GM12878 (cell line): Measurements from ENCODE around the gene HCK. TPM values are rescaled to one million over a fixed set of nuclear protein-coding genes. Genes with fewer than 3 reads are reported as not detected.

Experiments used
- BACH1 ChIP-seq: fragments of 450-650 bp; IDR thresholded peaks from 2 replicates; pipeline ENCODE4 v1.6.1; 2017; ENCODE audit warnings: mild to moderate bottlenecking, borderline replicate concordance
- BCLAF1 ChIP-seq: fragments of 450-650 bp; IDR thresholded peaks from 2 replicates; pipeline ENCODE4 v1.6.1; 2017; ENCODE audit warnings: antibody characterized with exemption, mild to moderate bottlenecking, moderate library complexity
- CBFB ChIP-seq: IDR thresholded peaks from 2 replicates; pipeline ENCODE4 v1.6.1; 2016; ENCODE audit warnings: antibody characterized with exemption, low read depth
- E2F8 ChIP-seq: fragments of 450-650 bp; IDR thresholded peaks from 2 replicates; pipeline ENCODE4 v1.6.1; 2018; ENCODE audit warnings: mild to moderate bottlenecking, low read depth, moderate library complexity; ENCODE audit not compliant: partially characterized antibody
- GABPA ChIP-seq: IDR thresholded peaks from 2 replicates; pipeline ENCODE4 v1.6.1; 2014; ENCODE audit warnings: antibody characterized with exemption, low read depth, mild to moderate bottlenecking, inconsistent platforms
- IKZF2 ChIP-seq, 2 experiments: fragments of 450-650 bp; IDR thresholded peaks; 2 replicates each; pipeline ENCODE4 v1.6.1; 2017; ENCODE audit warnings: mild to moderate bottlenecking in 2 of 2, moderate library complexity in 2 of 2
- LARP7 ChIP-seq: fragments of 450-650 bp; IDR thresholded peaks from 2 replicates; pipeline ENCODE4 v1.6.1; 2017; ENCODE audit warnings: mild to moderate bottlenecking
- MLLT1 ChIP-seq: fragments of 450-650 bp; IDR thresholded peaks from 2 replicates; pipeline ENCODE4 v1.6.1; 2016; ENCODE audit warnings: mild to moderate bottlenecking
- MTA2 ChIP-seq: fragments of 450-650 bp; IDR thresholded peaks from 2 replicates; pipeline ENCODE4 v1.6.1; 2016; ENCODE audit warnings: low read depth, mild to moderate bottlenecking, moderate library complexity
- NR2C2 ChIP-seq: IDR thresholded peaks from 2 replicates; pipeline ENCODE4 v1.6.1; 2011; ENCODE audit warnings: borderline replicate concordance, low read depth; ENCODE audit not compliant: control insufficient read depth, insufficient read length
- POLR2AphosphoS2 ChIP-seq: IDR thresholded peaks from 2 replicates; pipeline ENCODE4 v1.6.1; 2011; ENCODE audit warnings: low read depth, mild to moderate bottlenecking, low read length, improper control_type of control experiment, moderate library complexity
- PRDM15 ChIP-seq: fragments of 450-650 bp; formaldehyde crosslinking; IDR thresholded peaks from 2 replicates; pipeline ENCODE4 v1.4.0; 2020; ENCODE audit warnings: mild to moderate bottlenecking, moderate library complexity
- RUNX3 ChIP-seq: IDR thresholded peaks from 2 replicates; pipeline ENCODE4 v1.6.1; 2012; ENCODE audit warnings: low read length, inconsistent platforms
- SIX5 ChIP-seq: IDR thresholded peaks from 2 replicates; pipeline ENCODE4 v1.6.1; 2011; ENCODE audit warnings: mild to moderate bottlenecking, low read depth, low read length, moderate library complexity; ENCODE audit not compliant: severe bottlenecking
- SKIL ChIP-seq: fragments of 450-650 bp; IDR thresholded peaks from 2 replicates; pipeline ENCODE4 v1.6.1; 2017; ENCODE audit warnings: mild to moderate bottlenecking, low read depth, inconsistent platforms; ENCODE audit not compliant: poor library complexity, severe bottlenecking
- polyA plus RNA-seq, 11 experiments: library from polyadenylated mRNA; depleted of rRNA in 4 of 11; unstranded in 6 of 11; stranded (reverse) in 5 of 11; fragments of >200 nt; fragmentation: Nextera tagmentation in 4 of 11; fragmentation: Illumina TruSeq in 1 of 11; extraction: Ambion mirVana in 4 of 11; extraction: Trizol in 1 of 11; gene quantifications; 1 replicate in 1 of 11; 2 replicates in 10 of 11; pipeline versions ENCODE4 v1.2.1 to v1.2.3, GENCODE V29; 2011 to 2016; ENCODE audit warnings: inconsistent platforms in 2 of 11, missing spikeins in 2 of 11, low read depth in 1 of 11
- total RNA-seq, 4 experiments: library from RNA; depleted of rRNA in 3 of 4; stranded (reverse); fragments of >200 nt in 3 of 4; fragmentation: Illumina TruSeq in 1 of 4; extraction: Trizol in 1 of 4; gene quantifications; 2 replicates each; pipeline versions ENCODE4 v1.2.1 to v1.2.3, GENCODE V29; 2013 to 2021

The HCK gene
- total and polyA plus RNA-seq, 10 of the 15 experiments (the other 5 are each of a cell fraction or from before 2014, with no cell fraction given): 1.3 to 30.3 (median 18.5) TPM

- TF ChIP-seq BCLAF1 (no peak), GABPA (peak; percentile 83), LARP7 (0 out of 2 replicates have a peak, but pooled peaks have one; percentile 48), POLR2AphosphoS2 (no peak), E2F8 (peak; percentile 89), CBFB (peak; percentile 83), SKIL (peak; percentile 75), NR2C2 (no peak), MLLT1 (peak; percentile 99), RUNX3 (peak; percentile 78), BACH1 (peak; percentile 71; the same call in 1 of the 2 replicates), SIX5 (peak; percentile 93), MTA2 (peak; percentile 21; the same call in 1 of the 2 replicates), PRDM15 (CRISPR knock-in tag) (peak; percentile 69; the same call in 1 of the 2 replicates), IKZF2 (IDR thresholded peaks at IDR 0.05) (peak in 1 of 2 experiments; percentile 47; a peak in 2 of 4 replicates)
These were observed 57.5 kb downstream of the HCK start, which contains the start of gene TM9SF4 (continued) for GRCh38 chr20:32109392-32110172.
